Transverse colon (tissue), 4 donors: ENCODE results near the gene TAS2R46. TPM values are rescaled to one million over a fixed set of nuclear protein-coding genes. Genes with fewer than 3 reads are reported as not detected.
"Not testable (repeated sequence)": the region's sequence is repeated elsewhere in the genome, so short reads cannot be mapped to it uniquely, and the experiment has no call there.

ENCODE experiments used
- DNase-seq: peaks from one replicate; pipeline ENCODE4 v3.0.0-alpha.2; 2019
- H3K27ac ChIP-seq, 4 donors: fragments of 200-600 bp; sonication (generic); 2 replicates each; pipeline ENCODE4 v1.5.1; 2016 to 2018; ENCODE audit warnings: inconsistent platforms in 4 of 4
- H3K27me3 ChIP-seq: fragments of 200-600 bp; sonication (generic); 2 replicates; pipeline ENCODE4 v1.5.1; 2017; ENCODE audit warnings: inconsistent platforms
- H3K36me3 ChIP-seq, 4 donors: fragments of 200-600 bp; sonication (generic); 2 replicates each; pipeline ENCODE4 v1.5.1; 2017 to 2019; ENCODE audit warnings: inconsistent platforms in 4 of 4
- H3K4me1 ChIP-seq, 4 donors: fragments of 200-600 bp; sonication (generic); 2 replicates each; pipeline ENCODE4 v1.5.1; 2017 to 2020; ENCODE audit warnings: inconsistent platforms in 4 of 4
- H3K4me3 ChIP-seq, 4 donors: fragments of 200-600 bp; sonication (generic); 1 replicate in 1 of 4; 2 replicates in 3 of 4; pipeline versions ENCODE4 v1.5.1 to v1.6.1; 2017 to 2019; ENCODE audit warnings: inconsistent platforms in 4 of 4
- H3K9me3 ChIP-seq, 2 donors: fragments of 200-600 bp; sonication (generic); 2 replicates each; pipeline ENCODE4 v1.5.1; 2017 to 2019; ENCODE audit warnings: inconsistent platforms in 2 of 2
- EP300 ChIP-seq: sonication (generic); formaldehyde crosslinking; IDR thresholded peaks from one replicate; pipeline ENCODE4 v1.6.1; 2017; ENCODE audit warnings: antibody characterized with exemption, low read depth
- POLR2A ChIP-seq: fragments of 450-650 bp; IDR thresholded peaks from one replicate; pipeline ENCODE4 v1.6.1; 2016; ENCODE audit warnings: antibody characterized with exemption, mild to moderate bottlenecking, moderate library complexity
- POLR2AphosphoS5 ChIP-seq, 3 donors: sonication (generic); formaldehyde crosslinking; IDR thresholded peaks; one replicate each; pipeline ENCODE4 v1.6.1; 2016; ENCODE audit warnings: antibody characterized with exemption in 3 of 3
- WGBS, 2 donors: methylation state at CpG; one replicate each; pipeline ENCODE4 v1.1.5; 2018; ENCODE audit warnings: low coverage in 1 of 2; 5-methylcytosine and 5-hydroxymethylcytosine counted together
- in situ Hi-C, 4 donors: fragments of 200-750 bp; cut with MboI; loops; one replicate each; pipeline versions ENCODE4 v1.15.0 to v1.15.1; 2017; ENCODE audit warnings: low sequenced_read_pairs in 3 of 4, low pct_ligation_motif_present in 1 of 4, low pct_unique_long_range_greater_than_20kb in 1 of 4
- intact Hi-C: fragments of 100-400 bp; cut with DNase I; formaldehyde crosslinking; loops from one replicate; pipeline ENCODE4 v1.15.1; 2023; ENCODE audit warnings: low total_unique reads
- total RNA-seq, 4 donors: library from RNA; depleted of rRNA; stranded (reverse); fragments of >200 nt; gene quantifications; one replicate each; pipeline ENCODE4 v1.1.0, GENCODE V29; 2016
- TF ChIP-seq, protein P1 (sequence below), 5 experiments: fragments of 200-600 bp in 3 of 5; fragments of 450-650 bp in 2 of 5; sonication (generic) in 3 of 5; IDR thresholded peaks; 1 replicate in 2 of 5; 2 replicates in 3 of 5; pipeline ENCODE4 v1.5.1; 2016 to 2017; ENCODE audit warnings: antibody characterized with exemption in 5 of 5, inconsistent platforms in 3 of 5, mild to moderate bottlenecking in 2 of 5, moderate library complexity in 1 of 5

Gene TAS2R46
- total RNA-seq, 4 donors from 2014 or later: 2.4 to 3.8 TPM; not detected in 2

DNA sequence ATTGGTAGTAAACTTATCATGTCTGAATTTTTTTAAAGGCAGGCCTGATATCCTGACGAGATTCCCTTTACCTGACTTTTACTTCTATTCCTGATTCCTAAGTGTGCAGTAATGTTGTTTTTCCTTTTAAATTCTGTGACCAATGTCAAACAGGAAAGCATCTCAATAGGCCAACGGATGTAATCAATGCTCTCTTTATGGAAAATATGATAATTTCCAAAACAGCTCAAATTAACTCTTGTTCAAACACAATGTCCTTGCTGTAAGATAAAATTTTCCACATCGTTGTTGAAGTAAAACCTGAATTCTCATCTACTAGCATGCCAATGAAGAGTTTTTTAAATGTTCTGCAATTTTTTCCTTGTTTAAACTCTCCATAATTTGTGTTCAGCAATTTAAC is 22.9 kb downstream of the TAS2R46 start:
- no peaks in the 10 kb centered on the region for H3K4me1 ChIP-seq
- H3K27ac ChIP-seq: no peak overlapping the region
- no peak for TF ChIP-seq EP300
- TF ChIP-seq, protein P1, sequence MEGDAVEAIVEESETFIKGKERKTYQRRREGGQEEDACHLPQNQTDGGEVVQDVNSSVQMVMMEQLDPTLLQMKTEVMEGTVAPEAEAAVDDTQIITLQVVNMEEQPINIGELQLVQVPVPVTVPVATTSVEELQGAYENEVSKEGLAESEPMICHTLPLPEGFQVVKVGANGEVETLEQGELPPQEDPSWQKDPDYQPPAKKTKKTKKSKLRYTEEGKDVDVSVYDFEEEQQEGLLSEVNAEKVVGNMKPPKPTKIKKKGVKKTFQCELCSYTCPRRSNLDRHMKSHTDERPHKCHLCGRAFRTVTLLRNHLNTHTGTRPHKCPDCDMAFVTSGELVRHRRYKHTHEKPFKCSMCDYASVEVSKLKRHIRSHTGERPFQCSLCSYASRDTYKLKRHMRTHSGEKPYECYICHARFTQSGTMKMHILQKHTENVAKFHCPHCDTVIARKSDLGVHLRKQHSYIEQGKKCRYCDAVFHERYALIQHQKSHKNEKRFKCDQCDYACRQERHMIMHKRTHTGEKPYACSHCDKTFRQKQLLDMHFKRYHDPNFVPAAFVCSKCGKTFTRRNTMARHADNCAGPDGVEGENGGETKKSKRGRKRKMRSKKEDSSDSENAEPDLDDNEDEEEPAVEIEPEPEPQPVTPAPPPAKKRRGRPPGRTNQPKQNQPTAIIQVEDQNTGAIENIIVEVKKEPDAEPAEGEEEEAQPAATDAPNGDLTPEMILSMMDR (IDR thresholded peaks at IDR 0.05): no peak
- no peak for TF ChIP-seq POLR2A
- no peak for TF ChIP-seq POLR2AphosphoS5 (IDR thresholded peaks at IDR 0.05)
- in situ Hi-C loops: loop anchor here in 1 of 4 donors (10.0 kb wide), 1 partner anchor 56 kb away; the partner anchor contains the start of gene TAS2R43
- intact Hi-C loops: loop anchor here (2.0 kb wide), 1 partner anchor 58 kb away; no protein-coding TSS in a partner anchor
- 58 to 73% methylated on average over 3 of the region's 3 CpGs for WGBS, 2 donors
- H3K36me3 ChIP-seq: no peaks in the 10 kb centered on the region
- no peaks in the 10 kb centered on the region for H3K9me3 ChIP-seq
- no peak for DNase-seq
- no peaks in the 10 kb centered on the region for H3K27me3 ChIP-seq
- H3K4me3 ChIP-seq: no peak overlapping the region

DNA sequence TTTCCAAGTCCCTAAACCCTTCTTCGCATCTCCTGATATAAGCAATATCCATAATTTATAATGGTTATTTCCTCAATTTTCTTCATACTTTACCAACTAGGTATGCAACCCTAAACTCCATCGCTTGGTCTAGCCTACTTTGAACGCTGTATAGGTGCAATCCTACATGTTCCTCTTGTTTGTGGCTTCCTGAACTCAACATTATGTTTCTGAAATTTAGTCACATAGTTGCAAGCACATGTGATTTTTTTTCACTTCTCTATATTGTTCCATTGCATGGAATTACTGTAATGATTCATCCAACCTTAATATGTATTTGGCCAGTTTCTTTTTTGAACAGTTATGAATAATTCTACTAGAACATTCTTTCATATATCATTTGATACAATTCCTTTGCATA is 28.1 kb downstream of the TAS2R46 start:
- intact Hi-C loops, DNase-seq, H3K4me3 ChIP-seq, H3K27ac ChIP-seq, H3K4me1 ChIP-seq, H3K9me3 ChIP-seq, H3K27me3 ChIP-seq, H3K36me3 ChIP-seq: not testable (repeated sequence)
- in situ Hi-C loops: loop anchor here in 1 of 4 donors (10.0 kb wide), 1 partner anchor 61 kb away; the partner anchor contains the start of gene TAS2R43
- WGBS, 2 donors: 100% methylated on average over 1 of the region's 3 CpGs; no CpG with 5 or more reads in 1 of the 2 donors

DNA sequence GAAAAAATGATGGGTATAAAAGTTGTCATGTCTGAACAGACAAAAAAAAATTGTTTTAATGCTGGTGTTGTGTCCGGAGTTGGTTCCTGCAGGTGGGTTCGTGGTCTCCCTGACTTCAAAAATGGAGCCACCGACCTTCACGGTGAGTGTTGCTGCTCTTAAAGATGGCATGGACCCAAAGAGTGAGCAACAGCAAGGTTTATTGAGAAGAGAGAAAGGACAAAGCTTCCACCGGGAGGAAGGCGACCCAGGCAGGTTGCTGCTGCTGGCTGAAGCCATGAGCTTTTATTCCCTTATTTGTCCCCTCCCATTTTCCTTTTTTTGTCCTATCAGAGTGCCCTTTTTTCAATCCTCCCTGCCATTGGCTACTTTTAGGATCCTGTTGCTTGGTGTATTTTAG is 30.8 kb downstream of the TAS2R46 start, which contains the start of gene TAS2R31:
TAS2R31 (minus strand) TSS at position 101 of the 400 bp plus-strand sequence; CDS start at position 29, 72 bp downstream.
- H3K27ac ChIP-seq: no peak within 1 kb of the TSS
- H3K27me3 ChIP-seq: no peaks in the 10 kb centered on the region
- in situ Hi-C loops (loop anchor here in 1 of 4 donors (10.0 kb wide), 1 partner anchor 63 kb away; the partner anchor contains the start of gene TAS2R43), intact Hi-C loops (no loop called here)
- TF ChIP-seq POLR2A: no peak
- TF ChIP-seq EP300: no peak
- TF ChIP-seq, protein P1 (IDR thresholded peaks at IDR 0.05): no peak
- no peak for TF ChIP-seq POLR2AphosphoS5 (IDR thresholded peaks at IDR 0.05)
- no peak within 1 kb of the TSS for H3K4me3 ChIP-seq
- H3K36me3 ChIP-seq: no peaks in the 10 kb centered on the region
- DNase-seq: no peak
- H3K9me3 ChIP-seq: no peaks in the 10 kb centered on the region
- no peaks in the 10 kb centered on the region for H3K4me1 ChIP-seq
- WGBS, 2 donors: 92% methylated on average over 6 of the region's 6 CpGs; no CpG with 5 or more reads in 1 of the 2 donors

DNA sequence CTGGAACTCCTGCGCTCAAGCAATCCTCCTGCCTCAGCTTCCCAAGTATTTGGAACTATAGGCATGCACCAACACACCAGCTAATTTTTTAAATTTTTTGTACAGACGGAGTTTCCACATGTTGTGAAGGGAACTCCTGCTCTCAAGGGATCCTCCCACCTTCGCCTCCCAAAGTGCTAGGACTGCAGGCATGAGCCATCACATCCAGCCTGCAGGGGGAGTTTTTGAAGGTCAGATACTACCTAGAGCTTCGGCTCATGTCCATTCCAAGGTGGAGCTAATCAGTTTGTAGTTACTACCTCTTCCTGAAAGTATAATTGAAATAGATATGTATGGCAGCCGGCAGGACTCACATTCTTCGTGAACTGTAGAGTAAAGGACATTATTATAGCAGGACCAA is 36.0 kb downstream of the TAS2R46 start:
- H3K36me3 ChIP-seq: no peaks in the 10 kb centered on the region
- H3K4me3 ChIP-seq: no peak overlapping the region
- 91 to 100% methylated on average over 2 to 6 of the region's 6 CpGs for WGBS, 2 donors
- in situ Hi-C loops: no loop called here
- intact Hi-C loops: no loop called here
- H3K27ac ChIP-seq: no peak overlapping the region
- no peaks in the 10 kb centered on the region for H3K9me3 ChIP-seq
- TF ChIP-seq EP300 (no peak), POLR2AphosphoS5 (IDR thresholded peaks at IDR 0.05) (no peak), POLR2A (no peak)
- TF ChIP-seq, protein P1 (IDR thresholded peaks at IDR 0.05): no peak
- no peaks in the 10 kb centered on the region for H3K27me3 ChIP-seq
- no peak for DNase-seq
- no peaks in the 10 kb centered on the region for H3K4me1 ChIP-seq

DNA sequence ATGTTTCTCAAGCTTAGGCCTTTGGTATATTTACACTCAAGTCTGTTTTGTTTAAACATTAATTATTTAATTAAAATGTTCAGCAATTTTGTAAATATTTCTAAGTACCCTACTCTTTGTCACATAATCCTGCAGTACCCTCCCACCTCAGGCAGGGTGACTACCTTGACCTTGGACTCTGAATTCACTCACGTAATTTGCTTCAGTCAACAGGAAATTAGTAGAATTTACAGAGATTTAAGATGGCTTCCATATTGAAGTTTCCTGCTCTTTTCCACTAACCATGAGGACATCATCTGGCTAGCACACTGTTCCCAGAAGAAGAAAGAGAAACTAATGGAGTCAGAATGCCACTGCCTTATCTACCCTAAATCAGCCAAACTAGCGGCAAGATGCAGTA is 38.7 kb downstream of the TAS2R46 start:
- Histone ChIP-seq H3K4me1 (no peaks in the 10 kb centered on the region), H3K36me3 (no peaks in the 10 kb centered on the region), H3K9me3 (no peaks in the 10 kb centered on the region), H3K27me3 (no peaks in the 10 kb centered on the region), H3K4me3 (no peak overlapping the region), H3K27ac (no peak overlapping the region)
- in situ Hi-C loops (no loop called here), intact Hi-C loops (no loop called here)
- TF ChIP-seq POLR2A: no peak
- DNase-seq: no peak
- 85 to 100% methylated on average over 1 to 2 of the region's 2 CpGs for WGBS, 2 donors
